SK-N-DZ (cell line): Measurements from ENCODE around the gene COX7A1.
A peak's percentile ranks its signal among the peaks of the same experiment; 100 is the strongest.
"Not testable (repeated sequence)": the region's sequence is repeated elsewhere in the genome, so short reads cannot be mapped to it uniquely, and the experiment has no call there.

Source experiments
- DNase-seq: peaks from one replicate; pipeline ENCODE4 v3.0.0-alpha.2; 2015; ENCODE audit warnings: low spot score

COX7A1 gene

DNA sequence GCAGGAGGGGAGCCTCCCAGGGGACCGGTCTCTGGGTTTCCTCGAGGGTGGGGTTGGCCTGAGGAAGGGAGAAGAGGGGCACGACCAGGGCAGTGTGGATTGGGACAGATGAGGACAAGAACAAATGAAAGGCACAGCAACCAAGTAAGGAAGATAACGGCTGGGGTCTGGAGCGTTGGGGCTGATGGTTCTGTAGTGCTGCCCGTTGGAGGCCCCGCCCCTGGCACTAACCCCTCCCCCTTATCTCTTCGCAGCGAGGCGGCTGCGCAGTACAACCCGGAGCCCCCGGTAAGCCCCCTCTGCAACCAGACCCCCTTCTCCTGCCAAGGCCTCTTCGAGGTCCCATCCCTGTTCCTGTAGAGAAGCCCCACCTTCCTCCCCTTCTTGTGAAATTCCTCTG is 10.2 kb downstream of the COX7A1 start:
- DNase-seq = no peak

DNA sequence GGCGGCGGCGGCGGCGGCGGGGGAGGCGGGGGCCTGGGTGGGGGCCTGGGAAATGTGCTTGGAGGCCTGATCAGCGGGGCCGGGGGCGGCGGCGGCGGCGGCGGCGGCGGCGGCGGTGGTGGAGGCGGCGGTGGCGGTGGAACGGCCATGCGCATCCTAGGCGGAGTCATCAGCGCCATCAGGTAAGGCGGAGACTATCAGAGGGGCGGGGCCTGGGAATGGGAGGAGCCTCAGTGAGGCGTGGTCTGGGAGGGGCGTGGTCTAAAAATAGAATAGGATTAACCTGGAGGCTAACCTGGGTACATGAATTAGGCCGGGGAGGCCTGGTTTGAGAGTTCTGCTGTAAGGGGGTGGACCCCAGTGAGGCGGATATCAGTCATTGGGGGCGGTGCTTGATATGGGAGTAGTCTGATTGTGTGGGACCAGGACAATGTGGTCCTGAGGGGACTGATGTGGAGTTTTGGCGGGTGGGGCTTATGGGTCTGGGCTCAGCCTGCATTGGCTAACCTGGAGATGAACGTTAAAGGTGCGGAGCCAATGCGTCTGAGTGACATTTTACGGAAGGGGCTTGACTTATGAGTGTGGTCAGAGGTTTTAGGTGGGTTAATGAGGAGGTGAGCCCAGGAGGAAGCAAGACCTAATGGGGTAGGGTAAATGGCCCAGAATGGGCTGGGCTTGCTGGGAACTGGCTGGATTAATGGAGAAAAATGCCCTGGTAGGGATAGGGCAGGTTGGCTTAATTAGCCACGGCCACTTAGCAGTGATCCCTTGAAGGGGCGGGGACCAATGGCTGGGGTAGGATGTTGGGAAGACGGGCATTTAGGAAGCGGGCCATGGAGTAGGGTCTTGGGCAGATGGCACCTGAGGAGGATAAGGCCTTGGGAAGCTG is 11.0 kb downstream of the COX7A1 start:
- peak; percentile 74 for DNase-seq

DNA sequence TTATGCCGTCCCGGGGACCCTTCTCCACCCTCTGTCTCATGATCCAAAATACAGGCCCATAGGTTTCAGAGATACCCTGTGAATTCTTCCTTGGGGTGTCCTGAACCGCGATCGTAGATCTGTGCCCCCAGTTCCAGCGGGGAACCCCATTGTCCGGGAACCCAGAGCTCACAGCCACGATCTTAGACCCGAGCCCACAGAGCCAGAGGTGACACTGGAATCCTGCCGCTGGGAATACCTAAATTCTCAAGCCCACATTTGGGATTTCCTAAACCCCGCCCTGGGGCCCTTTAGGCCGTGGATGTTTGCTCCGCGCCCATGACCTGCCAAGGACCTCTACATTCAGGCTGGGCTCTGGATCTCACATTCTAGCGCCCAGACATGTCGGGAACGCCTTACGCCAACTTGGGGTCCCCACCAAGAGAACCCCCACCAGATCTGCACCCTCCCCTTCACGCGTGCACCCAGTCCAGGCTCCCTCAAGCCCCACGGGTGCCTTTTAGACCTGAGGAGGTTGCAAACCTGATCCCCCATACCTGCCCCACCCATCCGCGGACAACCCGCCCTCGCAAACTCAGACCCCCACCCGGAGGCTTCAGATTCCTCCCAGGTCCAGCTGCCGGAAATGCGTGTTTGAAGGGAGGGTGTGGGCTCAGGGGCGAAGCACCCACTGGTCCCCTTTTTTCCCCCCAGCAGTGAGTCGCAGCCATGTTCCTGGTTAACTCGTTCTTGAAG is 11.8 kb downstream of the COX7A1 start:
- DNase-seq = peak; percentile 51

DNA sequence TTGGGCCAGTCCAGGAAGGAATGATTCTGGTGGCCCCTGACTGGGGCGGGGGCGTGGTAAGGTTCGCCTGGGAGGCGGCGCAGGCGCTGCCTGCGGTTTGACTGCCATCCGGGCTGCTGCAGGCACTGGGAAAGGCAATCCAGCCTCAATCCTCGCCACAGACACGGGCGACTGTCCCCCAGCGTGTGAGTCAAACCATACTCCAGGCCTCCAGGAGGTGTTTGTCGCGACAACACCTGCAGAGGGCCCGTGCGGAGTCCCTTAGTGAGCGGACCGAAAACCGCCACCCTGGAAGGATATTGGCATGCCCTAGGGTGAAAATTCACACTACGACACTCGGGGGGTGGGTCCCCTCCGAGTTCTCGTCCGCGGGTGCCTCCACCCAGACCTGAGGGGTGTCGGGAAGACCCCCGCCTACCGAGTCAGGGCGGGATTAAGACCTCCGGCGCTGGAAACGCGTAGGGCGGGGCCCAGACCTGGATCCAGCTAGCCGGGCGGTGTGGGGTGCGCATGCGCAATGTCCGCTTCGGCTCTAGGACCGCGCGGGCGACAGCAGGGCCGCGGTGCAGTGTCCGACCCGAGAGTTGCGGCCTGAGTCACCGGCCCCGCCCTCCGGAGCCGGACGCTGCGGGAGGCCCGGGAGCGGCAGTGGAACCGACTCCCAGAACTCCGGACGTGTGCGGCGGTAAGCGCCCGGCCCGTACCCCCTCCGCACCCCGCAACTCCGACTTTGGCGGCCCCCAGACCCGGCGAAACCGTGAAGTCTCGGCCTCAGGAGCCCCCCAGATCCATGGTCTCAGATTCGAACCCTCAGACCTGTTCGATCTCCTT is 12.6 kb downstream of the COX7A1 start, which contains the start of gene CAPNS1:
TSS of gene CAPNS1 (plus strand) at position 594 of the 831 bp plus-strand sequence. CDS start 946 bp downstream, outside the sequence.
- DNase-seq = peak; percentile 94

DNA sequence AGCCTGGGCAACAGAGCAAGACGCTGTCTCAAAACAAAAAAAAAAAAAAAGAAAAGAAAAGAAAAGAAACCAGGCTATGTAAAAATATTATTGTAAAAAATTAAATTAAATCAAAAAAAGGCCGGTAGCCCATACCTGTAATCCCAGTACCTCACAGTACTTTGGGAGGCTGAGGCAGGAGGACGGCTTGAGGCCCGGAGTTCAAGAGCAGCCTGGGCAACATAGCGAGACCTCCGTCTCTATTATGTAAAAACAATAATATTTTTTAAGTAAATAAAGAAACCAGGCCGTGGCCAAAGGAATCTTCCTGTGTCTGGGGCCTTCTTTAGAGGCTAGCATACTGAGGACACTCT is 13.2 kb downstream of the COX7A1 start:
- no peak for DNase-seq

DNA sequence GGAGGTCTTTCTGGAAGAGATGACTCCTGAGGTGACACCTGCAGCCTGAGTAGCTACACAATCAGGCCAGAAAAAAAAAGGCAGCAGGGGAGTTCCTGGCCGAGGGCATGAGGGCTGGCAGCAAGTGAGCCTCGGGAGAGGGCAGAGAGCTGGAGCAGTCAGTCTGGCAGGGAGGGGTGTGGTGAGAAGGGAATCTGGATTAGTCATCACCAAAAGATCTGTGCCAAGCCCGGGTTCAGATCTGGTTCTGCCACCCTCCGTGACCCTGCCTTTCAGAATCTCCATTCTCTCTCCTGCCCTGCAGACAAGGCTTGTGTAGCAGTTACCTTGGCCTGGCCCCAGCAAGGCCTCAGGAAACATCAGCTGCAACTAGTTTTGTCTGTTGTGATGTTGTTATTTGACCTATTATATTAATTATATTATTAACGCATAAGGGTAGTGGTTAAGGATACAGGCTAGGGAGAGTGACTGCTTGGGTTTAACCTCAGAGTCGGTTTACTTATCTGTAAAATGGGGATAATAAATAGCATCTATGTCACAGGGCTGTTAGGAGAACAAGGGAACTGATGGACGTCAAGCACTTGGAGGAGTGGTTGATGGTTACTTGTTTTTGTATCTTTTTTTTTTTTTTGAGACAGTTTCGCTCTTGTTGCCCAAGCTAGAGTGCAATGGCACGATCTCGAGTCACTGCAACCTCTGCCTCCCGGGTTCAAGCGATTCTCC is 15.1 kb downstream of the COX7A1 start:
- no peak for DNase-seq

DNA sequence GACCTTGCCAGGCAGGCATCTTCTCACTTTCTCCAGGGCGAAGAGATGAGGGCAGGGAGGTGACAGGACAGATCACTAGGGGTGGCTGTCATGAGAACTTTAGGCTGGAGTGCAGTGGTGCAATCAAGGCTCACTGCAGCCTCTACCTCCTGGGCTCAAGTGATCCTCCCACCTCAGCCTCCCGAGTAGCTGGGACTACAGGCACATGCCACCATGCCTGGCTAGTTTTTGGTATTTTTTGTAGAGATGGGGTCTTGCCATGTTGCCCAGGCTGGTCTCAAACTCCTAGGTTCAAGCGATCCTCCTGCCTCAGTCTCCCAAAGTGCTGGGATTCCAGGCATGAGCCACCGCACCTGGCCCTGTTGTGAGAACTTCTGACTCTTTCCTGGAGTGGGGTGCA is 17.4 kb downstream of the COX7A1 start:
- not testable (repeated sequence) for DNase-seq

DNA sequence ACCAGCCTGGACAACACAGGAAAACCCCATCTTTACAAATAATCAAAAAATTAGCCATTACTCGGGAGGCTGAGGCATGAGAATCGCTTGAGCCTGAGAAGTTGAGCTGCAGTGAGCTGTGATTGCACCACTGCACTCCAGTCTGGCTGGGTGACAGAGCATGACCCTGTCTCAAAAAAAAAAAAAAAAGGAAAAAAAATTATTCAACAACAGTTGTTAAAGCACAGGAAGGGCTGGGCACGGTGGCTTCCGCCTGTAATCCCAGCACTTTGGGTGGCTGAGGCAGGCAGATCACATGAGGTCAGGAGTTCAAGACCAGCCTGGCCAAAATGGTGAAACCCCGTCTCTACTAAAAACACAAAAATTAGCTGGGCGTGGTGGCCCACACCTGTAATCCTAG is 21.0 kb downstream of the COX7A1 start:
- DNase-seq = not testable (repeated sequence)

DNA sequence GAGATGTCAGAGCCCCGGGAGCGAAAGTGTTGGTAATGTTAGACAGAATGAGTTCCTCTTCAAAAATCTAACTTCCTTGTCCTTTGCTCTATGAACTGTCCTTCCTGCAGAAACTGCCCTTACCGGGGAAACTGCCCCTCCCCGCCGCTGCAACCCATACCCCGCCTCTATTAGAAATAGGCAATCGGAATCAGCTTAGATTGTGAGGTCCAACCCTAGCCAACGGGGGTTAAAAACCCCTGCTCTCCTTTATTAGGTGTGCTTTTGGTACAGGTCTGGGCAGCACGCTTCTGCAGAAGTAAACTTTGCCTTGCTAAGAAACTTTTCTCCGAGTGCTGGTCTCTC is 23.9 kb downstream of the COX7A1 start:
- DNase-seq = no peak

DNA sequence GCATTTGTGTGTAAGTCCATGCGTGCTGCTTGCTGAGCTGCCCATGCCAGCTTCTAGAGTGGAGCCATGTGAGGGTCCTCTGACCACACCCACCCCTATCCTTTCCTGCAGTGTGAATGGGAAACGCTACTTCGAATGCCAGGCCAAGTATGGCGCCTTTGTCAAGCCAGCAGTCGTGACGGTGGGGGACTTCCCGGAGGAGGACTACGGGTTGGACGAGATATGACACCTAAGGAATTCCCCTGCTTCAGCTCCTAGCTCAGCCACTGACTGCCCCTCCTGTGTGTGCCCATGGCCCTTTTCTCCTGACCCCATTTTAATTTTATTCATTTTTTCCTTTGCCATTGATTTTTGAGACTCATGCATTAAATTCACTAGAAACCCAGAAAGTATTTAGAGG is 26.7 kb downstream of the COX7A1 start:
- DNase-seq = no peak

DNA sequence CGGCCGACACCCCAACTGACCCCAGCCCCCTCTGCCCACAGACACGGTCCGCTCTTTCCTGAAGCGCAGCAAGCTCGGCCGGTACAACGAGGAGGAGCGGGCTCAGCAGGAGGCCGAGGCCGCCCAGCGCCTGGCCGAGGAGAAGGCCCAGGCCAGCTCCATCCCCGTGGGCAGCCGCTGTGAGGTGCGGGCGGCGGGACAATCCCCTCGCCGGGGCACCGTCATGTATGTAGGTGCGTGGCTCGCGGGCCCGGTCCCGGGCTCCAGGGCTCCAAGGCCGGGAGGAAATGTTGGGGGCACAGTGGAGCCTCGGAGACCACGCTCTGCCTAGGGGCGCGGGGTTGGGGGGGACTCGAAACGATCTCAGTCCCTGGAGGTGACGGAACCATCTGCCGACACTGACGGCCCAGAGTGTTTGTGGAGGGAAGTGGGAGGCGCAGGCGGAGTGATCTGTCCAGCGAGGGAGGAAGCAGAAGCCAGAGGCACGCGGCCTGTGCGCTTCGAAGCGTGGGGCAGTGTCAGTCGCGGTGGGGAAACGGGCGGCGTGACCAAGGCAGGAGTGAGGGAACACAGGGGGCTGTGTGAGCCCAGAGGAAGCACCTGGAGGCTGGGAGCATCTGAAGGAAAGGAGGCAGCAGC is 30.6 kb downstream of the COX7A1 start:
- DNase-seq = no peak

DNA sequence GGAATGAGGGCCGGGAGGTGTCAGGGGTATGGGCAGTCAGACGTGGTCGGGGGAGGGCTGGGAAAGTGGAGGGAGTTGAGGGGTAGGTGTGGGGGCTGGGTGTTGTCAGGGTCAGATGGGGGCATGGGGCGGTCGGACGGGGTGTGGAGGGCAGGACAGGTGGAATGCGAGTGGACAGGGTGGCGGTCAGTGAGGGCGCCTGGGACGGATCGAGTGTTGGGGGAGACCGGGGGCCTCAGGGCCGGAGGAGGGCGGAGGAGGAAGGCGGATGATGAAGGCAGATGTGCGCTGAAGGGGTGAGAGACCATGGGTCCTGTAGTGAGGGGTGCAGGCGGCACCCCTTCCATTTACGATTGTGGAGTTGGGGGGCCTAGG is 31.3 kb downstream of the COX7A1 start:
- DNase-seq = no peak

DNA sequence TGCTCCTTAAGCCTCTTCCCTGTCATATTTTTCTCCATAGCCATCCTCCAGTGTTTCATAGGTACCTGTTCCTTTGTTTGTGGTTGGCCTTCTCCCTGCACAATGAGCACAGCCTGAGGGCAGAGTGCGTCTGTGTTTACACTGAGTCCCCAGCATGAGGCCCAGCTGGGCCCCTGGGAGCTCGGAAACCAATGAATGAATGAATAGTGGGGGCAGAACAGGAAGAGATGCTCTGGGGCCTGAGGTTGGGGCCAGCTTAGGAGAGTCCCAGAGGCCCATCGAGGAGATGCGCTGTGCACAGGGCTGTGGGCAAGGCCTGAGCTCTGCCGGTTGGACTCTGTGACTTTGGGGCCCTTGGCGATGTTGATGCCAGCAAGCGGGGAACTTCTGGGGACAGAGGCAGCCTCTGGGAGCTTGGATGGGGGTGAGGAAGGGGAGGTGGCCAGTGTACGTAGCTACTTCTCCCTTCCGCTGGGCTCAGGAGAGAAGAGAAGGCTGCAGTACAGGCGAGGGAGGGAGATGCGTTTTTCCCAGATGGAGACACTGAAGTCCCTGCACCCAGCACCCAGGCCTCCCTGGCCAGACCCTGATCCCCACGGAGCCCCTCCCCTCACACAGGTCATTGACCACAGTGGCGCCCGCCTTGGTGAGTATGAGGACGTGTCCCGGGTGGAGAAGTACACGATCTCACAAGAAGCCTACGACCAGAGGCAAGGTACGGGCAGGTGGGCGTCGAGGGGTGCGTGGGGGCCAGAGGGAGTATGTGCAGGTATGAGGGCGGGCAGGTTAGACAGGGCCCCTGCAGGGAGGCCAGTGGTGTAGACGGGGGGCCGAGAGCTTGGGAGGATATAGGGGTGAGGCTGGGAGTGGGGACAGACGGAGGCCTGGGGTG is 31.9 kb downstream of the COX7A1 start:
- no peak for DNase-seq

DNA sequence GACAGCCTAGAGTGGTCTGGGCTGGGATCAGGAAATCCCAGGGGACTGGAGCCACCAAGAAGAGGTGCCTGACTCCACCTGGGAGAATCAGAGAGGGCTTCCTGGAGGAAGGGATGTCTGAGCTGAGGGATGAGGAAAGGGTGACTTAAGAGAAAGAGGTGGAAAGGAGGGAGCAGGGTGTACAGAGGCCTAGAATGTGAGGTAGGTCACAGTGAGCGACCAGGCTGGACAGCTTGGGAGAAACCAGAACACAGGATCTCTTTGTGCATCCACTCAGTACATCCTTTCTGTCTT is 36.0 kb downstream of the COX7A1 start:
- DNase-seq = no peak

DNA sequence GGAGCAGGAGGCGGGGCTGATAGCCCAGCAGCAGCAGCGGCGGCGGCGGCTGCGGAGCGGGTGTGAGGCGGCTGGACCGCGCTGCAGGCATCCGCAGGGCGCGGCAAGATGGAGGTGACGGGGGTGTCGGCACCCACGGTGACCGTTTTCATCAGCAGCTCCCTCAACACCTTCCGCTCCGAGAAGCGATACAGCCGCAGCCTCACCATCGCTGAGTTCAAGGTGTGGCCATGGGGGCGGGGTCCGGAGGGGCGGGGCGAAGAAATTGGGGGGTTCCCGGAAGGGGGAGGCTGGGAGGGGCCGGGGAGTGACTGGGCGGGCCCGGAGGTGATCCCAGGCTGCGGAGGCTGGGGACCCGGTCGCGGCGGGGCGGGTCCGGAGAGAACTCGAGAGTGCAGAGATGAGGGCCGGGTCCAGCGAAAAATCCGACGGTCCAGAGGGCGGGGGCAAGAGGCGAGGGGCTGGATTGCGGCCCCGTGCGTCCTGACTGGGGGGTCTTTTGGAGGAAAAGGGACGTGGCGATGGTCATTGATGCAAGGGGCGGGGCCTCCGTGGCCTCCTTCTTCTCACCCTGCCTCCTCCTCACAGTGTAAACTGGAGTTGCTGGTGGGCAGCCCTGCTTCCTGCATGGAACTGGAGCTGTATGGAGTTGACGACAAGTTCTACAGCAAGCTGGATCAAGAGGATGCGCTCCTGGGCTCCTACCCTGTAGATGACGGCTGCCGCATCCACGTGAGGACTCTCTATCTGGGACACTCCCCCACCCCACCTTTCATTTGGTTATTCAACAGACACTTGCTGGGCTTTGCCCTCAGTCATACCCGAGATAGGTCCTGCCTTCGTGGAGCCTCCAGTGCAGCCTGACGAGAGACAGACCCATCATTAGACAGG is 36.5 kb downstream of the COX7A1 start, which contains the start of gene TBCB:
TSS of gene TBCB (plus strand) at position 16 of the 891 bp plus-strand sequence. CDS start at position 109, 93 bp downstream.
- peak; percentile 45 for DNase-seq

DNA sequence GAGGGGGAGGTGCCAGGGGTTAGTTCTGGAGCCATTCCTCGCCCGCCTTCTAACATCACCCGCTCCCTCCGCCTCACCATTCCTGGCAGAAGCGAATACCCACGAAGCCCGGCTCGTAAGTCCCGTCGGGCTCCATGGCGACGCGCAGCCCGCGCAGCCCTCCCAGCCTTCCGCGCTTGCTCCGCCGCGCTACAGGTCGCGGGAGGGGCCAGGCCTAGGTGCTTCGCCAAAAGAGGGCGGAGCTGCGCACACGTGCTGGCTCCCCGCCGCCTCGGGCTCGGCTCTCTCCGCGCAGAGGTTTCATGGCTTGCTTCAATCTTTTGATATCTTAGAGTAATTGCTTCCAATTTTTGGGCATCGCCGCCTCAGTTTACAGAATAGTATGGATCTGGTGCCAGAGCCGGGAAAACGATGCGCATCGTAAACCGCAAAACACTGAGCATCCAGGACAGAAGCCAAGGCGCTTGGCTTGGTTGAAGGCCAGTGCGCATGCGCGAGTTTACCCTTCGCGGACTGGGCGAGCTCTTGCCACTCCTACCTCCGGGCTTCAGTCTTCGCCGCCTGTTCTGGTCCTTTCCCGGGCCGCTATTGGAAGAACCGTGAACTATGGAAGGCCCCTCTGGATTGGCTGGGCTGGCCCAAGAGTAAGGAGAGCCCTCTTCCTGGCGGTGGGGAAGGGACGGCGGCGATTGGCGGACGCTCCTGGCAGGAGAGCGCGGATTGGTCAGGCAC is 37.4 kb downstream of the COX7A1 start, which contains the start of gene POLR2I:
TSS of gene POLR2I (minus strand) at position 155 of the 732 bp plus-strand sequence. CDS start at position 136, 19 bp downstream.
- DNase-seq = peak; percentile 100

DNA sequence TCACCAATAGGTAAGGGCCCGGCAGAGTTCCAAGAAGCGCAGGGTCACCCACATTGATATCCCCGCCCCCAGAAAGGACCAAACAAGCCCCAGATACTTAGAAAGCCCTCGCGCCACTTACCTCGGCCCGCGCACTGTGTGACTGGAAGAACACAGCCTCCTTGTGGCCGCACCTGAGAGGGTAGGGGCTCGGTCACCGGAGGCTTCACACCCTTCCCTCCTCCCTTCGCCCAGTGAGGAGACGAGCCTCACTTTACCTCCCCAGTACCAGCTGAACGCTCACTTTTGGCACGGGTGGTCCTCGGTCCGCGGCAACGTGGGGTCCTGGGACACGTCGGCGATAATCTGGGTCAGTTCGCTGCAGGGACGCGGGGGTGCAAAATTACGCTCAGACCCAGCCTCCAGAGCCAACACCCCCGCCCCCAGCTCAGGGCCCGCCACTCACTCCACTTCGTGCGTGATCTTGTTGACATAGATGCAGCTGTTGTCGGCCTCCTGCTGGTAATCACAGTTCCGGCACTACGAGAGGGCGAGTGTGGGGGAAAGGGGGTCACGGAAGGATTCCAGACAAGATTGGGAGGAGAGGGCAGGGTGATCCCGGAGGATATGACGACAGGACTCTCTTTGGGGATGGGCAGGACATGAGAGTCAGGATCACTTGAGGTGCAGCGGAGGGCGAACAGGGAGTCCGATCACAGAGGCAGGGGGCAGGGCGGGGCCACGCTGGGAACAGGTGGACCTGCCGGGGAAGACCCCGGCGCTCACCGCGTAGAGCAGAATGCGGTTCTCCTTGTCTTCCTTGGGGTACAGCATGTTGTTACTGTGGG is 38.1 kb downstream of the COX7A1 start:
- peak; percentile 21 for DNase-seq
